ENCODE measurements around the gene OSBPL3.

OSBPL3 gene

DNA sequence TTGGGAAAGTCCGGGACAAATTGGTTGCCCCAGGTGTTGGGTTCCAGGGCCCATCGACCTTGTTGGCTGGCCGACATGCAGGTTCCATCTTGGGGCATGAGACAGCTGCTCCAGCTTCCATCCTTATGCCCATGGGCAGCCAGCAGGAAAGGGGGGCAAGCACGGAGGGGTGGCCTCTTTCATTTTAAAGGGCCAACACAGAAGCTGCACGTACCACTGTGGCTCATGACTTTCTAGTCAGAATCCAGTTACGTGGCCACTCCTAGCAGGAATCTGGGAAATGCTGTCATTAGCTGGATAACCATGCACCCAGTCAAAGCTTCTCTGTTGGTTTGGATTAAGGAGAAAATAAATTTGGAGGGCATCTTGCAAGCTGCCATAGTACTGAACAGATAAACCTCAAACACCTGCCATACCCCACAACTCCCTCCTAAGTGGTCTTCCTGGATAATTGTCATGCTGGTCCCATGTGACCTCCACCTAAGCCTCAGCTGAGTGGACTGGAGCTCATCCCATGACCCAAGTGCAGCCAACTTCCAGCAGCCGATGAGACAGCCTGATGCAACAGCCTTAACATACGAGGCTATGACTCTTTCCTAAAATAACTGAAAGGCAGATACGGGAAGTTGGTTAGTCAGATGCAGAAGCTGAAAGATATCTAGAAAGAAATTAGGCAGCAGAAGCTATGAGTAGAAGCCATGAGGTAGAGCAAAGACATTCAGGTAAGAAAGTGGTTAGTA, 201.3 kb downstream of the OSBPL3 start:
- TF ChIP-seq, protein P1, sequence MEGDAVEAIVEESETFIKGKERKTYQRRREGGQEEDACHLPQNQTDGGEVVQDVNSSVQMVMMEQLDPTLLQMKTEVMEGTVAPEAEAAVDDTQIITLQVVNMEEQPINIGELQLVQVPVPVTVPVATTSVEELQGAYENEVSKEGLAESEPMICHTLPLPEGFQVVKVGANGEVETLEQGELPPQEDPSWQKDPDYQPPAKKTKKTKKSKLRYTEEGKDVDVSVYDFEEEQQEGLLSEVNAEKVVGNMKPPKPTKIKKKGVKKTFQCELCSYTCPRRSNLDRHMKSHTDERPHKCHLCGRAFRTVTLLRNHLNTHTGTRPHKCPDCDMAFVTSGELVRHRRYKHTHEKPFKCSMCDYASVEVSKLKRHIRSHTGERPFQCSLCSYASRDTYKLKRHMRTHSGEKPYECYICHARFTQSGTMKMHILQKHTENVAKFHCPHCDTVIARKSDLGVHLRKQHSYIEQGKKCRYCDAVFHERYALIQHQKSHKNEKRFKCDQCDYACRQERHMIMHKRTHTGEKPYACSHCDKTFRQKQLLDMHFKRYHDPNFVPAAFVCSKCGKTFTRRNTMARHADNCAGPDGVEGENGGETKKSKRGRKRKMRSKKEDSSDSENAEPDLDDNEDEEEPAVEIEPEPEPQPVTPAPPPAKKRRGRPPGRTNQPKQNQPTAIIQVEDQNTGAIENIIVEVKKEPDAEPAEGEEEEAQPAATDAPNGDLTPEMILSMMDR (IDR thresholded peaks at IDR 0.05), result no peak
- peaks cover 5% of the 10 kb centered on the region for H3K9me3 Mint-ChIP-seq
- no peak overlapping the region for H3K4me3 Mint-ChIP-seq
- no peak for DNase-seq
- peaks cover 8% of the 10 kb centered on the region for H3K27me3 Mint-ChIP-seq (ENCODE audit: low read depth, poor library complexity)
- H3K36me3 Mint-ChIP-seq (ENCODE audit: low read depth), result no peaks in the 10 kb centered on the region
- H3K4me1 Mint-ChIP-seq, result no peaks in the 10 kb centered on the region
- no peak overlapping the region for H3K27ac Mint-ChIP-seq

DNA sequence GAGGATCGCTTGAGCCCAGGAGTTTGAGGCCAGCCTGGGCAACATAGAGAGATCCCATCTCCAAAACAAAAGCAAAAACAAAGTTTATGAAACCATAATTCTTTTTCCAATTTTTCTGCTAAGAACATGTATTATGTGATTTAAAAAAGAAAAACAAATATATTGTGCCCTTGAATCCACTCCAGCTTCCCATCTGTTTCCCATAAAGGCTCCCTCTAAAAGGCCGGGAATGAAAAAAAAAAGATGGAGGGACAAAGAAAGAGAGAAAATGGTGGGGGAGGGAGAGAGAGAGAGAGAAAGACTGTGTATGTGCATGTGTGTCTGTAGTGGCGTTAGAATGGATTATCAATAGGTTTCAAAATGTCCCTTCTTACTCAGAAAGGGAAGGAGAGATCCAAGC, 202.2 kb downstream of the OSBPL3 start:
- Mint-ChIP-seq H3K9me3 (peaks cover 3% of the 10 kb centered on the region), H3K27ac (no peak overlapping the region), H3K36me3 (ENCODE audit: low read depth) (no peaks in the 10 kb centered on the region), H3K27me3 (ENCODE audit: low read depth, poor library complexity) (peaks cover 6% of the 10 kb centered on the region), H3K4me3 (no peak overlapping the region), H3K4me1 (no peaks in the 10 kb centered on the region)
- DNase-seq, result no peak
- TF ChIP-seq, protein P1 (IDR thresholded peaks at IDR 0.05), result no peak

DNA sequence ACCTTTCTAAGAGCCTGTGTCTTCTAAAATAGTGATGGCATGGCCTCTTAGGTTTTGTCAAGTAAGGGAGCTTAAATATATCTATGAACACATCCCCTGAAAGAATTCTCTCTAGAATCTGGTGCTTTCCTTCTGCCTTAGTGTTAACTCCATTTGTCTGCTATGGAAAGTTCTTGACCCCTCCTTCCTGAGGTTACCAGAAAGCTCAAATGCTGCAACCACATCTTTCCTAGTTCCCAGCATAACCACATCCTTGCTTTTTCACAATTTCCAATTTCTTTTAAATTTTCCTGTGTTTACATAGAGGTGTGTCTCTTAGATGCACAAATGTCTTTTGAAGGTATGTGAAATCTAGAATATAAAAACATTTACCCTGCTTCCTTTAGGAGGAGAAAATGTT, 206.3 kb downstream of the OSBPL3 start:
- DNase-seq, result no peak
- H3K4me3 Mint-ChIP-seq, result no peak overlapping the region
- TF ChIP-seq, protein P1 (IDR thresholded peaks at IDR 0.05), result no peak
- H3K4me1 Mint-ChIP-seq, result no peaks in the 10 kb centered on the region
- peaks cover 27% of the 10 kb centered on the region for H3K9me3 Mint-ChIP-seq
- H3K27ac Mint-ChIP-seq, result no peak overlapping the region
- no peaks in the 10 kb centered on the region for H3K36me3 Mint-ChIP-seq (ENCODE audit: low read depth)
- H3K27me3 Mint-ChIP-seq (ENCODE audit: low read depth, poor library complexity), result peaks cover 8% of the 10 kb centered on the region

DNA sequence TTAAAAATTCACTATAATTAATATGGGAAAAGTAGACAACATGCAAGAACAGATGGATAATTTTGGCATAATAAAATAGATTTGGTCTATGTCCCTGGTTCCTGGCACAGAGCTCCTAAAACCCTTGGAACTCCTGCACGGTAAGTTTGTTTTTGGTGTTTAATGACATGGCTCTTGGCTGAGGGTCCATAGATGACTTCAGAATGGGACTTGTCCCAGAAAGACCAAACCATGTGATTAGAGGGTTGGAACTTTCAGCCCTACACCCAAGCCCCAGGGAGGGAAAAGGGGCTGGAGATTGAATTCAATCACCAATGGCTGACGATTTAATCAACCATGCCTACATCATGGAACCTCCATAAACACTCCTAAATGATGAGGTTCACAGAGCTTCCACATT, 210.1 kb downstream of the OSBPL3 start:
- Mint-ChIP-seq H3K9me3 (peaks cover 27% of the 10 kb centered on the region), H3K27ac (no peak overlapping the region), H3K4me3 (no peak overlapping the region), H3K36me3 (ENCODE audit: low read depth) (no peaks in the 10 kb centered on the region), H3K4me1 (peaks cover 8% of the 10 kb centered on the region), H3K27me3 (ENCODE audit: low read depth, poor library complexity) (peaks cover 9% of the 10 kb centered on the region)
- DNase-seq, result no peak
- TF ChIP-seq, protein P1 (IDR thresholded peaks at IDR 0.05), result no peak

DNA sequence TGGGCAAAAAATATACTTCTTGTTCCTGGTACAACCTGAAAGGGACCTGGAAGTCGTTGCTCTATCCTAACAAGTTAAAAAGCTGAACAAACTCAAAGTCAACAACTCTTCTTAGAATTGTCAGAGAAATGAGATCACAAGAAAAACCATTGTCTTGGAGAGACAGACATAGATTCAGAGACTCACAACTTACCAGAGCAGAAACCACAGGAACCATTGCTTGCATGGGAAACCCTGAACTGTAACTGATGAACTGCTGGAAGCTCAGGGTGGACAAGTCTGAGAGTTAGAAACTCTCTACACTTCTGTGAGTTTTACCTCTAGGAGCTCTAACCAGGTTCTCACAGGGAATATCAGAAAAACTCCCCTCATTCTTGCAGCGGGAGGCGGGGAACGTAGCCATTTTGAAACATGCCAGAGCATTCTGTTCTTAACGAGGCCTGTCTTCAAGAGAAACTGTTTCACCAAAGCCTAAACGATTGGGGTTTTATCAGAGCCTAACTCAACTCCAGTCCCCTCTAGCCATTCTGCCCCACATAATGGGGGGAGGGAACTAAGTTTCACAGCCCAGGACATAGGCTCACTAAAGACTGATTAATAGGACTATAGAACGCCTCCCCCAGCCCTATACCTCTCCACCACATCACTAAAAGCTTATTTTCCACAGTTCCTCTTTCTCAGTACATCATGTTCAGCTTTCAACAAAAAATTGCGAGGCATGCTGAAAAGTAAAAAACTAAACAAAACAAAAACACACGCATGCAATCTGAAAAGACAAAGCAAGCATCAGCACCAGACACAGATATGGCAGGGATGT, 210.8 kb downstream of the OSBPL3 start:
- Mint-ChIP-seq H3K27me3 (ENCODE audit: low read depth, poor library complexity) (peaks cover 9% of the 10 kb centered on the region), H3K4me1 (peaks cover 8% of the 10 kb centered on the region)
- TF ChIP-seq, protein P1 (IDR thresholded peaks at IDR 0.05), result no peak

More for the DNA sequence above, 210.8 kb downstream of the OSBPL3 start:
- no peaks in the 10 kb centered on the region for H3K36me3 Mint-ChIP-seq (ENCODE audit: low read depth)
- H3K27ac Mint-ChIP-seq, result no peak overlapping the region
- peaks cover 27% of the 10 kb centered on the region for H3K9me3 Mint-ChIP-seq
- H3K4me3 Mint-ChIP-seq, result no peak overlapping the region
- no peak for DNase-seq
